ENCODE results near the gene JAZF1. TPM values are rescaled to one million over a fixed set of nuclear protein-coding genes. Genes with fewer than 3 reads are reported as not detected.

The JAZF1 gene
- total and polyA plus RNA-seq, 2 donors, result 30.7 to 31.9 TPM

DNA sequence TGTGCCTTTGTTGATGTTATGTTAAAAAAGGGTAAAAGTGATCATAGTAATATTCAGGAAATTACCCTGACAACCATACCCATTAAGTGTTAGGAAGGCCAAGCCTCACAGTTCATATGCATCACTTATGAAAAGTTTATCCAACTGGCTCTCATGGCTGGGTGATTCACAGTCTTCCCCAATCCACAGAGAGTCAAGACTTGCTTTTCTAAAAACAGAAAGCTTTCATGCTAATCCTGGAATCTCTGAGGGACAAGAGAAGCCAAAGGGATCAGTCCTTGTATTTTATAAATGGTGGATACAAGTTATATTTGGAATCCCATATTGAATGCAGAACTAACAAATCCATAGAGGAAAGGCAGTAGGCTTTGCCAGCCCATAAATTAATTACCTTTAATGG lies 218.3 kb downstream of the JAZF1 start:
- Histone ChIP-seq H3K4me1 (ENCODE audit: insufficient read depth) (no peaks in the 10 kb centered on the region), H3K36me3 (ENCODE audit: insufficient read depth) (no peaks in the 10 kb centered on the region), H3K4me3 (ENCODE audit: low read depth, low read length) (no peak overlapping the region), H3K27ac (ENCODE audit: low read depth) (no peak overlapping the region)
- DNase-seq (ENCODE audit: extremely low spot score), result no peak

DNA sequence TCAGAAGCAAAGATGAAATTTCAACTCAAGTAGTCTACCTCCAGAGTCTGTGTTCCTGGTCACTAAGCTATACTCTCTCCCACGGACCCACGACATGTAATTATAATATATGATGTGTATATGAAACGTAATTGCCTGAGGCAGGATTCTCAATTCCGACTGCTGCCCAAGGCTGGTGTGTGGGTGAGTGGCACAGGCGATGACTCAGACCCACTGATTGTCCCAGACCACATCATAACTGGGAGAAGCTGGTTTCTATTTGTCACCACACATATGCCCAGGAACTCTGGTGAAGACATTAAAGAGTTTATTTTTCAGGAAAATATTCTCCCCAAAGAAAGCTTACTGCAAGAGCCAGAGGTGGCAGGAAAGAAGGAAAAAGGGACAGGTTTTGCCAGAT lies 219.3 kb downstream of the JAZF1 start:
- 90% methylated on average over 5 of the region's 5 CpGs for WGBS
- no peaks in the 10 kb centered on the region for H3K4me1 ChIP-seq (ENCODE audit: insufficient read depth)

DNA sequence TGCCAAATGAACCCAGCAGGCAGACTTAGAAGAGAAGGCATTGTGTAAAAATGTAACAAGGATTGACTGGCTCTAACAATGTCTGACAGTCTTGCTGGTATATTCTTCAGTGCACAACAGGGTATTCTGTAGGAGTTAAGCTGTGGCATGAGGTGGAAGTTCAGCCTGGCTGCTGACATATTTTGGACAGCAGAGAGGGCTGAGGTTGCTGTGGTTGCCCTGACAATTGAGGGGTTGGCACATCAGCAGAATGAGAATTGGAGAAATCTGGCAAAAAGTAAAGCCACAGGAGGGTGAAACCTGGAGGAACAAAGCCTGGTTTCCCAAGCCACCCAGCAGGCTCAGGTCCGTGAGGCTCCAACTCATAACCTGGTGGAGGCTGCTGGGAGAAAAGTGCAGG lies 220.2 kb downstream of the JAZF1 start:
- Histone ChIP-seq H3K27ac (ENCODE audit: low read depth) (no peak overlapping the region), H3K36me3 (ENCODE audit: insufficient read depth) (no peaks in the 10 kb centered on the region), H3K4me1 (ENCODE audit: insufficient read depth) (no peaks in the 10 kb centered on the region), H3K4me3 (ENCODE audit: low read depth, low read length) (no peak overlapping the region)
- no peak for DNase-seq (ENCODE audit: extremely low spot score)
- WGBS, result 98% methylated on average over 1 of the region's 1 CpG

More for the DNA sequence above, 219.3 kb downstream of the JAZF1 start:
- Histone ChIP-seq H3K27ac (ENCODE audit: low read depth) (no peak overlapping the region), H3K4me3 (ENCODE audit: low read depth, low read length) (no peak overlapping the region), H3K36me3 (ENCODE audit: insufficient read depth) (no peaks in the 10 kb centered on the region)
- no peak for DNase-seq (ENCODE audit: extremely low spot score)

DNA sequence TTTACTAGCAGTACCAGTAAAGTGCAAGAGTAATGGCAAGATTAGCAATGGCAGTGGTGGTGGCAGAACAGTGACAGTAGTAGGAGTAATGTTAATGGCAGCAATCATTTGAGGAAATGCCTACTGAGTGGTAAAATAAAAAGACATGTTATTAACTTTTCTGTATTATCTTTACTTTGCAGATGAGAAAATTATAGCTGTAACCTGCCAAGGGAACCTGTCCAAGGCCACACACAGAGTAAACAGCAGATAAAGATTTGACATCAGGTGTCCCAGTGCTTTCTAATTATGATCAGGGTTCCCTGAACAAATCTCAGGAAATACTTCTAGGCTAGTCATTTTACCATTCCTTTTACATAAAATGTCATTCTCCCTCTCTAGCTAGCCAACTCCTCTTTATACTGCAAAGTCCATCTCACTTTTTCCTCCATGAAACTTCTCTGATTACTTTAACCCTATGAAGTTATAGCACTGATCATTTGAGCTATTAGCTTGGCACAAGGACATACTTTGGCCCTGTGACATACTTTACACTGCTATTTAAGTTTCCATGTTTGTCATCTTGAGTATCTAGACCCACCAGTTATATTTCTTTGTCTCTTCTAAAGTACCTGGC lies 221.6 kb downstream of the JAZF1 start:
- Histone ChIP-seq H3K4me1 (ENCODE audit: insufficient read depth) (no peaks in the 10 kb centered on the region), H3K27ac (ENCODE audit: low read depth) (no peak overlapping the region), H3K4me3 (ENCODE audit: low read depth, low read length) (no peak overlapping the region), H3K36me3 (ENCODE audit: insufficient read depth) (no peaks in the 10 kb centered on the region)
- no peak for DNase-seq (ENCODE audit: extremely low spot score)

DNA sequence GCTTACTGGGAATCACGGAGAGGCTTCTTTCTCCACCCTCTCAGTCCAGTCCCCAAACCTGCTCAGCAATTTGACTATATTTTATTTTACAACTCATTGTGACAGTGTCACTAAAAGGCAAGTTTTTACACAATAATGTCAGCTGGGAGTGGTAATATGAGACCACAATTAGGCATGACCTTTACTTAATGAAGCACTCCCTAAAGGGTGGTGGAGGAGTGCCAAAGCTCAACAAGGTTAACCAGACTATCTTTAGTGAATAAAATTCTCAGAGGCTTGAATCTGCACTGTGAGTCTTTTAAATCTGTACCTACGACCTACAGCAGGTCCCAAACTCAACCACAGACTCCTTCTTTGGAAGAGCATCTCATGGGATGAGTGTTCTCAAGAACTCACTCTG lies 225.0 kb downstream of the JAZF1 start:
- 91% methylated on average over 2 of the region's 2 CpGs for WGBS
- Histone ChIP-seq H3K36me3 (ENCODE audit: insufficient read depth) (no peaks in the 10 kb centered on the region), H3K4me1 (ENCODE audit: insufficient read depth) (no peaks in the 10 kb centered on the region), H3K4me3 (ENCODE audit: low read depth, low read length) (no peak overlapping the region), H3K27ac (ENCODE audit: low read depth) (no peak overlapping the region)
- DNase-seq (ENCODE audit: extremely low spot score), result no peak

DNA sequence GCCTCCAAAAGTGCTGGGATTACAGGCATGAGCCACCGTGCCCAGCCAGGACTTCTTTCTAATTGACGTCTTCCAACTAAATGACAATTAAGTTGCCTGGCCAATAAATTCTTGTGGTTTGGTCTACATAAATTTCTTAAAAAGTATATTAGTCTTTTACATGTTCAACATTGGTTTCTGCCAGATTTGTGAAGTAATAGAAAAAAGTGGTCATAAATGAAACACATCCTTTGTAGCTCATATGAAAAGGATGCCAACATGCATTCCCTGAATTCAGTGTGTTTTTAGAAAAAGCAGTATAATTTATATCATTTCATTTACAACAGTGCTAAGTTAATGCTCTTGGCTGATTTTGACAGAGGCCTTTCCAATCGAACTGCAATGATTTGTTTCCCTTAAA lies 225.6 kb downstream of the JAZF1 start:
- H3K36me3 ChIP-seq (ENCODE audit: insufficient read depth), result no peaks in the 10 kb centered on the region
- WGBS, result 88% methylated on average over 3 of the region's 3 CpGs
- H3K27ac ChIP-seq (ENCODE audit: low read depth), result no peak overlapping the region
- no peak for DNase-seq (ENCODE audit: extremely low spot score)
- H3K4me3 ChIP-seq (ENCODE audit: low read depth, low read length), result no peak overlapping the region
- no peaks in the 10 kb centered on the region for H3K4me1 ChIP-seq (ENCODE audit: insufficient read depth)

DNA sequence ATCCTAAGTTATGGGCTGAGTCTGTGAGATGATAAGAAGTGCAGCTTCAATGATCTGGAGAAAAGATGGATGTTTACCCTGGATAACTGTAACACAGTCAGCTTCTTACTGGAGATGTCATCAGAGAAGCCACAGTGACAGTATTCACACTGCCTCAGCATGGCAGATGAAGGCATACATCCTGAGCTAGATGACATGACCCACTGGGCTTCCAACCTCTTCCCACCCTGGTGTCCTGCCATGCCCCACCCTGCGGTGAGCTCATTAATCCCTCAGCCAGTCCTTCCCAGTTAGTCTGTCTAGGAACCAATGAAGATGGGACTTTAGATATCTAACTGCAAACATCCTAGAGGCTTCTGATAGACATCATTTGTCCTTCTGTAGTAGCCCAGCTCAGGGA lies 226.8 kb downstream of the JAZF1 start:
- DNase-seq (ENCODE audit: extremely low spot score), result no peak
- 98% methylated on average over 1 of the region's 1 CpG for WGBS
- no peak overlapping the region for H3K27ac ChIP-seq (ENCODE audit: low read depth)
- H3K36me3 ChIP-seq (ENCODE audit: insufficient read depth), result no peaks in the 10 kb centered on the region
- no peak overlapping the region for H3K4me3 ChIP-seq (ENCODE audit: low read depth, low read length)
- no peaks in the 10 kb centered on the region for H3K4me1 ChIP-seq (ENCODE audit: insufficient read depth)

DNA sequence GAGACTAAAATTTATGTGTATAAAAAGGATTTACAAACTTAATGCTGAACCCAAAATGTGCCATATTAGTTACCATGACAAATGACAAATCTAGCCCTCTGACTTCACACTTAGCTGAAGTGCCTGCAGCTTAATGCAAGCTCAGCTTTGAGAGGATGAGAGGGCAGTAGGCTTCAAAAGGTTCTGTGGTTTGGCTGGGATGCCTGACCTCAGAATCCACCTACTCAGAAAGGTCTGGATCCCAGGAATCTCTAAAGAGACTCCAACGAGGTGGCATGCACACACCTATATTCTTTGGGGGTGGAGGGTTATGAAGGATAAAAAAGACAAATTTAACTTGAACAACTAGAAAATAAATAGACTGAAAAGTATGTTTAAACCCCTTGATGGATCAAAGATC lies 227.2 kb downstream of the JAZF1 start:
- Histone ChIP-seq H3K27ac (ENCODE audit: low read depth) (no peak overlapping the region), H3K4me1 (ENCODE audit: insufficient read depth) (no peaks in the 10 kb centered on the region), H3K36me3 (ENCODE audit: insufficient read depth) (no peaks in the 10 kb centered on the region), H3K4me3 (ENCODE audit: low read depth, low read length) (no peak overlapping the region)
- WGBS, result 62% methylated on average over 1 of the region's 1 CpG
- no peak for DNase-seq (ENCODE audit: extremely low spot score)

DNA sequence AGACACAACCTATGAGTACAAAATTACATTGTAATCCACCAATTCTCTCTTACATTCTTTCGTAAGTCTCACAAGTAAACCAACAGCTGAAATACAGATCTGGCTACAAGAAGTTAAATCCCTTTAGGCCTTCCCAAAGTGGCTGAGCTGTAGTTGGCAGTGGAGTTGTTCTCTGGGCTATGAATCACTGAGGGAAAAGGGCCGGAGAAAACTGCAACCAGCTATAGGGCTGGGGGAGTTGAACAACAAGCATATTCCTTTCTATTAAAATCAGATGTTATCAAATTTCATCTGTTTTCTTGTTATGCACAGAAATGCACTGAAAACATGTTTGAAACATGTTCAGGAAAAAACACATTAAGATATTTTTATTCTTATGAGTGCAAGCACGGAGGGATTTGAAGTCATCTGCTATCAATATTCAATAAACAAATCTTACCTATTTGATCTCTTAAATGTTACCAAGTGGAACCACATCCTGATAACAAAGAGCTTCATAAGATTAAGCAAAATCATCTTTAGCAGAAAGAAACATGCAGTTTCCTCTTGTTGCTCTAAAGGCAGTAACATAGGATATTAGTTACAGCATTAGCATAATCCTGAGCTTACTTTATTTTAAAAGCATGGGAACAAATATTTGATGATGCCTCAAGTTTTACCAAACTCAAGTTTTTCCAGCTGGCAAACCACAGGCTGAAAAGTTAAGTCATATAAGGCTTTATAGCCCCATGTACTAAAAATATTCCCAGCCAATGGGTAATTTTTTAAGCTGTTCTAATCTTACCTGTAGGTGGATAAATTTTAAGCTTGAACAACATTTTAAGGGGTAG lies 227.9 kb downstream of the JAZF1 start:
- Histone ChIP-seq H3K27ac (ENCODE audit: low read depth) (no peak overlapping the region), H3K4me1 (ENCODE audit: insufficient read depth) (no peaks in the 10 kb centered on the region), H3K36me3 (ENCODE audit: insufficient read depth) (no peaks in the 10 kb centered on the region), H3K4me3 (ENCODE audit: low read depth, low read length) (no peak overlapping the region)
- 47% methylated on average over 3 of the region's 3 CpGs for WGBS
- DNase-seq (ENCODE audit: extremely low spot score), result no peak

DNA sequence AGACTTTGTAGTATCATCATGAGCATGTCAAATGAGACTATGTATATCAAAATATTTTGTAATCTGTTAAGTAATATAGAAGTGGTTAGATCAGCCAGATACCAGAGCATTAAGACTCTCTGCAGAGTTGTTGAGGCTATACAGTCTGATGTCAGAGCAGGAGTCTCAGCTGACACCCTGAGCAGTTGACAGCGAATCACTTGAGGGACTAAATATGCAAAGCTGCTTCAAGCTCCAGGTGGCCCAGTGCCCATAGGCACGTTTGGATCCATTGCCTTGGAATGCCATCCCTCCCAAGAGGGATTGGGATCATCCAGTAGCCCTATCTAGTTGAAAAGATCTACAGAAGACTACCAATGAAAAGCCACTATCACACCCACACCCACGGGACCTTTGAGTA lies 230.5 kb downstream of the JAZF1 start:
- no peak overlapping the region for H3K27ac ChIP-seq (ENCODE audit: low read depth)
- 72% methylated on average over 3 of the region's 3 CpGs for WGBS
- H3K4me1 ChIP-seq (ENCODE audit: insufficient read depth), result no peaks in the 10 kb centered on the region
- H3K36me3 ChIP-seq (ENCODE audit: insufficient read depth), result no peaks in the 10 kb centered on the region
- no peak for DNase-seq (ENCODE audit: extremely low spot score)
- no peak overlapping the region for H3K4me3 ChIP-seq (ENCODE audit: low read depth, low read length)

DNA sequence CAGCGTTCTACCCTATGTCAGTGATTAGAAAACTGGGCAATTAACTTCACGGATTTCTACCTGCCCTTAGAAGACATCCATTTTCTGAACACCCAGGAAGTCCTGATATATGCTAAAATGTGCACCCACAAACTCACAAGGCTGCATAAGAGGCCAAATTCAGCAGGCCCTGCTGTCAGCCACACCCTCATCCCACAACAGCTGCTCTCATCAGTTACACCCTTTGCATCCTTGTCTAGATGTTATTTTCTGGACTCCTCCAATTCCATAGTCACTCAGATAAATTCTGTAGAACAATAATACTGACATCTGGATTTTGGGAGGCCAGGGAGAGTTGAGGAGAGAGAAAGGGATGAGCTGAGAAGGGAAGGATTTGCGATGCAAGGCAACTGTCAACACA lies 231.7 kb downstream of the JAZF1 start:
- WGBS, result 91% methylated on average over 3 of the region's 3 CpGs
- no peaks in the 10 kb centered on the region for H3K4me1 ChIP-seq (ENCODE audit: insufficient read depth)
- H3K36me3 ChIP-seq (ENCODE audit: insufficient read depth), result no peaks in the 10 kb centered on the region
- H3K4me3 ChIP-seq (ENCODE audit: low read depth, low read length), result no peak overlapping the region
- DNase-seq (ENCODE audit: extremely low spot score), result no peak
- no peak overlapping the region for H3K27ac ChIP-seq (ENCODE audit: low read depth)

DNA sequence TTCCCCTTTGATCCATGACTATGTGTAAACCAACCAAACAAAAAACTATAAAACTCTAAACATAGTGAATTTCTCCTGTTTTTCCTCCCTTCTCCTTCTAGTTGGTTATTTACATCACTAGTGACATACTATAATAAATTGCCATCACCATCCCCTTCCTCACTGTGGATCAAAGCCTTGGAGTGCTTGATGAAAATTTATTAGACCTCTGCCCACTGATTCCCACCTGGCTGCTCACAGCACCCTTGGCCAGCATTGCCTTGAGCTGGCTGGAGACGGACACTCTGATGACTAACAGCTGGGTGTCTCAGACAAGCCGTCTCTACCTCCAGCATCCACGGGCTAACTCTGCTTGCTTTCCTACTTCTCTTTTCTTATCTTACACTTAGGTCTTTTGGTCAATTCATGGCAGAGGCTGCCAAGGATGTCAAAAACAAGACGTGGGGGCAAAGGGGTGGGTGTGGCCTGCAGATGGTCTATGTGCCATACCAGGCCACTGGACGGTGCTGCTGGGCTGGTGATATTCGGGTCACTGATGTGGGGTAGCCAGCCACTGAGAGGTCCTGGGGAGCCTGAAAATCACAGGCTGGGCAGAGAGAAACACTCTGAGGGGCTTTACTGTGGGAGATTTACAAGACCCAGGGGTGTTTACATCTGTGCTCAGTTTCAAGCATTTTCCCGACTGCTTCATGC lies 232.9 kb downstream of the JAZF1 start:
- DNase-seq (ENCODE audit: extremely low spot score), result no peak
- H3K36me3 ChIP-seq (ENCODE audit: insufficient read depth), result no peaks in the 10 kb centered on the region
- H3K27ac ChIP-seq (ENCODE audit: low read depth), result no peak overlapping the region
- 33% methylated on average over 7 of the region's 7 CpGs for WGBS
- H3K4me3 ChIP-seq (ENCODE audit: low read depth, low read length), result no peak overlapping the region
- H3K4me1 ChIP-seq (ENCODE audit: insufficient read depth), result no peaks in the 10 kb centered on the region

DNA sequence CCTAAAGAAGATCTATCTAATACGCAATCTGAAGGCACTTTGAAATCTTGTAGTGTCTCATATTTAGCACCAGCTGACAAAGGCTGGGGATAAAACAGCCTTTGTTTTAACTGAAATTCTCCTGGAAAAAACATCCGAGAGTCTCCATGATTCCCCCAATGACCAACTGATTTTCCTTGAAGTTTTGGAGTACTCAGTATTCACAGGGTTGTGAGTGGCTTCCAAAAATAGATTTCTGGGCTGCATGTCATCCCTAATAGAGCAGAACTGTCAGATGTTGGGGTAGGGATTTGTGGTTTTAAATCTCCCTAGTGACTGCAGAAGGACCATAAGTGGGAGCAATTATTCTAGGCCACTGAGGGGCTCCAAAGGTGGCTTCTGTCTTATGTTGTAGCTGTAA lies 234.2 kb downstream of the JAZF1 start:
- WGBS, result 78% methylated on average over 2 of the region's 2 CpGs

More for the DNA sequence above, 234.2 kb downstream of the JAZF1 start:
- Histone ChIP-seq H3K4me1 (ENCODE audit: insufficient read depth) (no peaks in the 10 kb centered on the region), H3K36me3 (ENCODE audit: insufficient read depth) (no peaks in the 10 kb centered on the region), H3K4me3 (ENCODE audit: low read depth, low read length) (no peak overlapping the region), H3K27ac (ENCODE audit: low read depth) (no peak overlapping the region)
- DNase-seq (ENCODE audit: extremely low spot score), result no peak
